WTC11 (cell line): Measurements from ENCODE around the gene SMYD3. TPM values are rescaled to one million over a fixed set of nuclear protein-coding genes. Genes with fewer than 3 reads are reported as not detected.
"Not testable (repeated sequence)": the region's sequence is repeated elsewhere in the genome, so short reads cannot be mapped to it uniquely, and the experiment has no call there.

Experiments
- ATAC-seq: fragments of 200-7000 bp; cut with Tn5 transposase; 2 replicates; pipeline ENCODE4 v1.10.0; 2021; ENCODE audit warnings: mild to moderate bottlenecking, moderate library complexity
- CTCF ChIA-PET: fragments of 300-600 bp; sonication (Branson Sonifier 250); formaldehyde crosslinking; loops from one replicate; lab custom pipeline; 2021; ENCODE audit warnings: antibody characterized with exemption; lab: Charles Lee
- POLR2A ChIA-PET: fragments of 350-600 bp; sonication (Branson Sonifier 250); formaldehyde crosslinking; loops from one replicate; lab custom pipeline; 2021; ENCODE audit warnings: antibody characterized with exemption; lab: Charles Lee
- DNase-seq: peaks from one replicate; pipeline ENCODE4 v3.0.0; 2021; ENCODE audit warnings: low spot score
- H3K27ac Mint-ChIP-seq: 2 replicates; pipeline ENCODE4 v1.8.0; 2021; ENCODE audit warnings: mixed read lengths
- H3K27me3 Mint-ChIP-seq: 2 replicates; pipeline ENCODE4 v1.8.0; 2021; ENCODE audit warnings: low read depth, mild to moderate bottlenecking, moderate library complexity, mixed read lengths
- H3K36me3 Mint-ChIP-seq: 2 replicates; pipeline ENCODE4 v1.8.0; 2021; ENCODE audit warnings: mixed read lengths
- H3K4me1 Mint-ChIP-seq: 2 replicates; pipeline ENCODE4 v1.8.0; 2022; ENCODE audit warnings: mixed read lengths
- H3K4me3 Mint-ChIP-seq: 2 replicates; pipeline ENCODE4 v1.8.0; 2021; ENCODE audit warnings: mild to moderate bottlenecking, moderate library complexity, mixed read lengths
- H3K9me3 Mint-ChIP-seq: 2 replicates; pipeline ENCODE4 v1.8.0; 2021; ENCODE audit warnings: mixed read lengths
- ATF3 ChIP-seq: sonication (generic); formaldehyde crosslinking; conservative IDR thresholded peaks from 2 replicates; pipeline ENCODE4 v1.8.1; 2022; ENCODE audit warnings: mild to moderate bottlenecking, missing genetic modification reagents
- CBFB ChIP-seq: sonication (generic); formaldehyde crosslinking; IDR thresholded peaks from 2 replicates; pipeline ENCODE4 v1.8.1; 2022; ENCODE audit warnings: mild to moderate bottlenecking, low read depth, missing genetic modification reagents
- CDX4 ChIP-seq: fragments of 250-450 bp; sonication (Bioruptor Pico); IDR thresholded peaks from 2 replicates; pipeline ENCODE4 v1.9.0; 2021; ENCODE audit warnings: moderate library complexity, mild to moderate bottlenecking, inconsistent platforms, borderline replicate concordance
- NR1H2 ChIP-seq: sonication (generic); formaldehyde crosslinking; IDR thresholded peaks from 2 replicates; pipeline ENCODE4 v1.9.0; 2021; ENCODE audit warnings: mild to moderate bottlenecking, moderate library complexity, missing genetic modification reagents
- NR2C2 ChIP-seq: sonication (generic); formaldehyde crosslinking; IDR thresholded peaks from 2 replicates; pipeline ENCODE4 v1.8.0; 2022; ENCODE audit warnings: mild to moderate bottlenecking, missing genetic modification reagents
- SOX15 ChIP-seq: fragments of 250-450 bp; sonication (Bioruptor Pico); IDR thresholded peaks from 2 replicates; pipeline ENCODE4 v1.9.0; 2021; ENCODE audit warnings: mild to moderate bottlenecking
- TCF7 ChIP-seq: sonication (generic); formaldehyde crosslinking; IDR thresholded peaks from 2 replicates; pipeline ENCODE4 v1.8.0; 2022; ENCODE audit warnings: mild to moderate bottlenecking, low read depth, missing genetic modification reagents, moderate library complexity
- TEAD1 ChIP-seq: sonication (generic); formaldehyde crosslinking; IDR thresholded peaks from 2 replicates; pipeline ENCODE4 v1.8.0; 2022; ENCODE audit warnings: mild to moderate bottlenecking, missing genetic modification reagents
- TP53 ChIP-seq: sonication (generic); formaldehyde crosslinking; IDR thresholded peaks from 2 replicates; pipeline ENCODE4 v1.8.1; 2023; ENCODE audit warnings: mild to moderate bottlenecking, missing genetic modification reagents
- USF2 ChIP-seq: sonication (generic); formaldehyde crosslinking; IDR thresholded peaks from 2 replicates; pipeline ENCODE4 v1.8.1; 2023; ENCODE audit warnings: mild to moderate bottlenecking, missing genetic modification reagents, moderate library complexity
- ZNF121 ChIP-seq: sonication (generic); formaldehyde crosslinking; IDR thresholded peaks from 2 replicates; pipeline ENCODE4 v1.8.0; 2023; ENCODE audit warnings: missing genetic modification reagents
- ZNF219 ChIP-seq: sonication (generic); formaldehyde crosslinking; IDR thresholded peaks from 2 replicates; pipeline ENCODE4 v1.8.0; 2023; ENCODE audit warnings: missing genetic modification reagents, mild to moderate bottlenecking, borderline replicate concordance
- ZNF425 ChIP-seq: fragments of 250-450 bp; sonication (Bioruptor Pico); conservative IDR thresholded peaks from 2 replicates; pipeline ENCODE4 v1.9.0; 2021; ENCODE audit warnings: mild to moderate bottlenecking
- ZNF532 ChIP-seq: fragments of 250-450 bp; sonication (Bioruptor Pico); IDR thresholded peaks from 2 replicates; pipeline ENCODE4 v1.9.0; 2021; ENCODE audit warnings: mild to moderate bottlenecking, borderline replicate concordance
- ZNF671 ChIP-seq: fragments of 250-450 bp; sonication (Bioruptor Pico); IDR thresholded peaks from 2 replicates; pipeline ENCODE4 v1.8.0; 2021; ENCODE audit warnings: mild to moderate bottlenecking
- ZSCAN18 ChIP-seq: fragments of 250-450 bp; sonication (Bioruptor Pico); IDR thresholded peaks from 2 replicates; pipeline ENCODE4 v2.1.2; 2022; ENCODE audit warnings: mild to moderate bottlenecking, moderate library complexity
- total RNA-seq: library from RNA; stranded (reverse); gene quantifications from 3 replicates; pipeline ENCODE4 v1.2.3, GENCODE V29; 2021

SMYD3 gene
- total RNA-seq, 1 experiment from 2014 or later, result 21.4 TPM

GRCh38 chr1:245730801-245731200 is 776.3 kb downstream of the SMYD3 start:
- H3K27ac Mint-ChIP-seq, result no peak overlapping the region
- H3K4me1 Mint-ChIP-seq, result no peaks in the 10 kb centered on the region
- ChIA-PET POLR2A (interaction anchor here (1.0 kb wide), 1 partner anchor 33 kb away, joined by 3 read pairs; no protein-coding TSS in a partner anchor), CTCF (no interaction called here)
- TF ChIP-seq ATF3 (CRISPR knock-in tag) (no peak), TEAD1 (CRISPR knock-in tag) (no peak), TP53 (CRISPR knock-in tag) (no peak), SOX15 (CRISPR knock-in tag) (no peak), ZNF532 (CRISPR knock-in tag) (no peak), CBFB (no peak), ZNF671 (no peak), ZSCAN18 (CRISPR knock-in tag) (no peak), USF2 (CRISPR knock-in tag) (no peak), ZNF219 (CRISPR knock-in tag) (no peak), NR2C2 (CRISPR knock-in tag) (no peak), ZNF425 (CRISPR knock-in tag) (no peak), TCF7 (CRISPR knock-in tag) (no peak), ZNF121 (CRISPR knock-in tag) (no peak), CDX4 (CRISPR knock-in tag) (no peak), NR1H2 (CRISPR knock-in tag) (no peak)
- no peaks in the 10 kb centered on the region; the same call in 1 of the 2 replicates for H3K36me3 Mint-ChIP-seq
- DNase-seq (no peak), ATAC-seq (no peak)
- H3K27me3 Mint-ChIP-seq, result no peaks in the 10 kb centered on the region
- peaks cover 40% of the 10 kb centered on the region for H3K9me3 Mint-ChIP-seq
- no peak overlapping the region for H3K4me3 Mint-ChIP-seq

GRCh38 chr1:245728035-245728434 is 779.0 kb downstream of the SMYD3 start:
- H3K4me3 Mint-ChIP-seq, H3K36me3 Mint-ChIP-seq, H3K27ac Mint-ChIP-seq, H3K4me1 Mint-ChIP-seq, ATAC-seq, POLR2A ChIA-PET, H3K27me3 Mint-ChIP-seq, DNase-seq: not testable (repeated sequence)
- peaks cover 48% of the 10 kb centered on the region for H3K9me3 Mint-ChIP-seq
- CTCF ChIA-PET, result interaction anchor here (0.6 kb wide), 1 partner anchor 16 kb away, joined by 5 read pairs; no protein-coding TSS in a partner anchor
